Thymus (tissue), 14 donors: ENCODE data around the gene KDM5A. TPM values are rescaled to one million over a fixed set of nuclear protein-coding genes. Genes with fewer than 3 reads are reported as not detected.
"Not testable (repeated sequence)": the region's sequence is repeated elsewhere in the genome, so short reads cannot be mapped to it uniquely, and the experiment has no call there.

ENCODE experiments used
- DNase-seq, 9 donors: peaks; one replicate each; pipeline ENCODE4 v3.0.0-alpha.2; 2013; ENCODE audit warnings: low spot score in 9 of 9, low read depth in 6 of 9, missing footprints in 1 of 9
- H3K27ac ChIP-seq, 2 donors: one replicate each; pipeline ENCODE4 v1.5.1; 2013; ENCODE audit warnings: control low read depth in 1 of 2, low read depth in 1 of 2, low read length in 1 of 2, mild to moderate bottlenecking in 1 of 2, moderate library complexity in 1 of 2
- H3K27me3 ChIP-seq, 2 donors: one replicate each; pipeline ENCODE4 v1.5.1; 2013; ENCODE audit warnings: low read length in 1 of 2; ENCODE audit not compliant: control insufficient read depth in 2 of 2, insufficient read depth in 1 of 2
- H3K36me3 ChIP-seq, 2 donors: one replicate each; pipeline ENCODE4 v1.5.1; 2013; ENCODE audit warnings: low read length in 1 of 2, mild to moderate bottlenecking in 1 of 2, moderate library complexity in 1 of 2; ENCODE audit not compliant: control insufficient read depth in 2 of 2, insufficient read depth in 2 of 2
- H3K4me1 ChIP-seq, 2 donors: one replicate each; pipeline ENCODE4 v1.5.1; 2013; ENCODE audit warnings: low read length in 2 of 2; ENCODE audit not compliant: control insufficient read depth in 2 of 2, insufficient read depth in 2 of 2
- H3K4me3 ChIP-seq, 2 donors: one replicate each; pipeline ENCODE4 v1.5.1; 2013; ENCODE audit warnings: low read length in 2 of 2, control low read depth in 1 of 2, mild to moderate bottlenecking in 1 of 2
- H3K9me3 ChIP-seq, 2 donors: one replicate each; pipeline ENCODE4 v1.5.1; 2013; ENCODE audit warnings: low read length in 1 of 2, mild to moderate bottlenecking in 1 of 2; ENCODE audit not compliant: control insufficient read depth in 2 of 2, insufficient read depth in 1 of 2
- WGBS: extraction: QIAGEN DNeasy Blood & Tissue Kit; methylation state at CpG from one replicate; pipeline ENCODE4 v1.1.7; 2013; 5-methylcytosine and 5-hydroxymethylcytosine counted together
- long read RNA-seq, 10 donors: transcript quantifications; one replicate each; lab custom pipeline, GENCODE V29; 2026
- polyA plus RNA-seq: library from polyadenylated mRNA; stranded (reverse); fragments of 200-250 nt; gene quantifications from one replicate; pipeline ENCODE4 v1.2.3, GENCODE V29; 2013
- total RNA-seq: library from RNA; stranded (reverse); fragments of 120-200 nt; gene quantifications from one replicate; pipeline ENCODE4 v1.2.4, GENCODE V29; 2013
- donor health status: healthy.

KDM5A gene
- total RNA-seq (50.0 TPM), polyA plus RNA-seq (10.6 TPM)
- long read RNA-seq, donor 1: 0 reads
- long read RNA-seq, donor 2: 0 reads
- long read RNA-seq, donor 3, partial matches to known transcripts: 23 of 25 reads
- long read RNA-seq, donor 3, other reads (novel, unspliced or antisense): 0 of 25 reads
- long read RNA-seq, donor 4, partial matches to known transcripts: 0 of 2 reads
- long read RNA-seq, donor 4, other reads (novel, unspliced or antisense): 0 of 2 reads
- long read RNA-seq, donor 5, partial matches to known transcripts: 7 of 8 reads
- long read RNA-seq, donor 5, other reads (novel, unspliced or antisense): 0 of 8 reads
- long read RNA-seq, donor 6, partial matches to known transcripts: 0 of 1 reads
- long read RNA-seq, donor 6, other reads (novel, unspliced or antisense): 0 of 1 reads
- long read RNA-seq, donor 7, partial matches to known transcripts: 0 of 1 reads
- long read RNA-seq, donor 7, other reads (novel, unspliced or antisense): 0 of 1 reads
- long read RNA-seq, donor 8: 0 reads
- long read RNA-seq, donor 9: 0 reads
- long read RNA-seq, donor 10, partial matches to known transcripts: 5 of 5 reads
- long read RNA-seq, donor 10, other reads (novel, unspliced or antisense): 0 of 5 reads

DNA sequence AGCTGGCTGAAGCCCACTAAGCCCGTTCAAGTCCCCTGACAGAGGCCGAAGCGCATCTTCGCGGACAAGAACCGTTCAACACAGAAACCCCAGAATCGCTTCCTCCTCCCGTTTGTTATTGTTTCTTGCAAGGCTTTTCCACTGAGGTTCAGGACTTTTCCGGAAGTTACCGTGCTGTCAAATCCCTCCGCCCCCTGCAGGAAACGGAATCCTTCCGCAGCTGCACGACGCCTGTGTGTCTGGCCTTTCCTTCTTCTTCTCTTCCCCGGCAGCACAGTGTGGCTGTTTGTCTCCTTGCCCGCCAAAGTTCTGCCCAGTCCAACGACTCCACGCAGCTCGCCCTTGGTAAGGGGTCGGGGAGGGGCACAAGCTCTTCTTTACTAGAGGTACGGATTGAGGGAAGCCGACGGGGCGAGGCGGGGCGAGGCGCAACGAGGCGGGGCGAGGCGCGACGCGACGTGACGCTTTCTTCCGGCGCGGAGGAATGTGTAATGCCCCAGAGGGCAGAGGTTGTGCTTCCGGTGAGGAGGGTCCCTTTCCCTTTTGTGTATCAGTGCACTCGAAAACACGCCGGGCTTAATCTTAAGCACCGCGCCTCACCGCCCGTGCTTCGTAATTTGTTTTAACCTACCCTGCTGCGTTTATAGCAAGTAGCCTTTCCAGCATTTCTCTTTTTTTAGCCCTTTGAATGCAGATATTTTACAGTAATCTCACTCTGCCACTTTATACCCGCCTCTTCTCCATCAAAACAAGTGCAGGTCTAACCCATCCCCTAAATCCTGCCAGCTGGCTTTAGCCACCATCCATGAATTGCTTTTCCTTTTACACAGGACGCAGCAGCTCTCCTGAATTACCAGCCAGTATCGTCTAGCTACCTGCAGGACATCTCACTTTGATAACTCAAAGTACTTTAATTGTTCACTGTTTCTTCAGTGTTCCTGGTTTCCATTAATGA, at the start of gene KDM5A:
Gene KDM5A (minus strand): TSS at position 179 of the 955 bp plus-strand sequence. CDS start 229 bp downstream, outside the sequence.
- Histone ChIP-seq H3K4me3 (peak within 1 kb of the TSS; percentile 64 to 71), H3K27me3 (no peaks in the 10 kb centered on the region), H3K36me3 (peaks cover 0 to 5% of the 10 kb centered on the region in 2 donors), H3K27ac (peak within 1 kb of the TSS; percentile 98 to 99), H3K9me3 (no peaks in the 10 kb centered on the region), H3K4me1 (peaks cover 4 to 12% of the 10 kb centered on the region in 2 donors)
- DNase-seq: peak; percentile 87 to 98 (median 93)
- 1% methylated on average over 53 of the region's 53 CpGs for WGBS

DNA sequence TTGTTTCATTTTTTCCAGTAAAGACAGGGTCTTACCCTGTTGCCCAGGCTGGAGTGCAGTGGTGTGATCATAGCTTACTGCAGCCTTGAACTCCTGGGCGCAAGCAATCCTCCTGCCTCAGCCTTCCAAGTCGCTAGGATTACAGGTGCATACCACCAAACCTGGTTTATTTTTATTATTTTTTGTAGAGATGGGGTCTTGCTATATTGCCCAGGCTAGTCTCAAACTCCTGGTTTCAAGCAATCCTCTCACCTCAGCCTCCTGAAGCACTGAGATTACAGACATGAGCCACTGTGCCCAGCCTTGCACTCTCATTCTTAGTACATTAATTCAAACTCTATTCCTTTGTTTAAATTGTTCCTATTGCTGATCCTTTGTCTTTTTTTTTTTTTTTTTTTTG, 46.6 kb upstream of the KDM5A start:
- H3K9me3 ChIP-seq, H3K27ac ChIP-seq, H3K4me3 ChIP-seq, DNase-seq, H3K4me1 ChIP-seq, H3K27me3 ChIP-seq: not testable (repeated sequence)
- 98% methylated on average over 2 of the region's 2 CpGs for WGBS
- peaks cover 33 to 41% of the 10 kb centered on the region in 2 donors for H3K36me3 ChIP-seq

GRCh38 chr12:422526-422925, 33.4 kb upstream of the KDM5A start:
- H3K27me3 ChIP-seq: no peaks in the 10 kb centered on the region
- H3K27ac ChIP-seq: no peak overlapping the region
- H3K4me3 ChIP-seq: no peak overlapping the region
- peaks cover 0 to 4% of the 10 kb centered on the region in 2 donors for H3K9me3 ChIP-seq
- peaks cover 27 to 29% of the 10 kb centered on the region in 2 donors for H3K36me3 ChIP-seq
- over 99% methylated on average over 3 of the region's 3 CpGs for WGBS
- H3K4me1 ChIP-seq: no peaks in the 10 kb centered on the region
- DNase-seq: no peak

- Histone ChIP-seq H3K9me3 (no peaks in the 10 kb centered on the region), H3K27ac (no peak overlapping the region), H3K4me1 (no peaks in the 10 kb centered on the region), H3K4me3 (no peak overlapping the region), H3K27me3 (no peaks in the 10 kb centered on the region), H3K36me3 (peaks cover 33 to 43% of the 10 kb centered on the region in 2 donors)
- WGBS: 96% methylated on average over 6 of the region's 6 CpGs
- no peak for DNase-seq
Observed at GRCh38 chr12:418432-418831, 29.3 kb upstream of the KDM5A start.

DNA sequence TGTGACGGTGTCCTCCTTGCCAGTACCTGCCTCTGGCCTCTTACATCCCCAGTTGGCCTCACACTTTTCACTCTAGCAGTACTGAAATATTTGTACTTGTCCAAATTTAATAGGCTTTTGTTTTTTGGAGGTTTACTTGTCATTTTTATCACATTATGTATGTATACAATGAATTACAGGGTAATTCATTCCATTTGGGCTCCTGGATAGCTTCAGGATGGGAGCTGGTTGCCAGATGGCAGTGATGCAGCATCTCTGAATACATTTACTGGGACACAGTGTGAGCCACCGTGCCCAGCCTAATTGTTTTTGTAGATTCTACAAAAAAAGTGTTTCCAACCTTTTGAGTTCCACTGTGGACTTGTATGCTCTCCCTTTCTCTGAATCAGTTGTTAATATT, 25.7 kb upstream of the KDM5A start:
- no peak for DNase-seq
- Histone ChIP-seq H3K36me3 (peaks cover 41 to 55% of the 10 kb centered on the region in 2 donors), H3K27me3 (no peaks in the 10 kb centered on the region), H3K4me1 (no peaks in the 10 kb centered on the region), H3K4me3 (no peak overlapping the region), H3K9me3 (no peaks in the 10 kb centered on the region), H3K27ac (no peak overlapping the region)
- over 99% methylated on average over 2 of the region's 2 CpGs for WGBS

DNA sequence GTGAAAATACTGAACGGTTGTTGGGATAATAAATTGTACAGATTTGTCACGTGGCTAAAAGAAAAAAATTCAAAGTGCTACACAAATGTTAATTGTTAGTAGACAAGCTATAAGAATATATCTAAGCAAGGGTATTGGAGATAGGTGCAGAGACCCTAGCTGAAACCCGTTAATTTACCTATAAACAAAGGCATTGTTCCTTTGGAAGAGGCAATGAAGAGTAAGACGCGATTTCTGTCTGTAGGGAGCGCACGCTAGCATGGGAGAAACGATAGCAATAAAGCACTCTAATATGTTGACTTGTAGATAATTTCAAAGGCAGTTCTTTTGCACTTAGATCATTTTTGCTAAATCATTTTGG, 12.9 kb upstream of the KDM5A start:
- Histone ChIP-seq H3K4me3 (peak overlapping the region; percentile 62 to 85), H3K9me3 (no peaks in the 10 kb centered on the region), H3K36me3 (peaks cover 0 to 2% of the 10 kb centered on the region in 2 donors), H3K27ac (peak overlapping the region in 1 of 2 donors; percentile 69), H3K4me1 (peaks cover 0 to 10% of the 10 kb centered on the region in 2 donors), H3K27me3 (no peaks in the 10 kb centered on the region)
- under 1% methylated on average over 8 of the region's 8 CpGs for WGBS
- peak in 5 of 9 donors; percentile 10 to 59 (median 21) for DNase-seq

GRCh38 chr12:401235-402028, 12.3 kb upstream of the KDM5A start, which contains the start of gene CCDC77:
Gene CCDC77, plus strand, starts transcription at chr12:401644. Its CDS starts 7,740 bp downstream, at chr12:409384.
- Histone ChIP-seq H3K9me3 (no peaks in the 10 kb centered on the region), H3K4me1 (peaks cover 0 to 10% of the 10 kb centered on the region in 2 donors), H3K4me3 (peak within 1 kb of the TSS; percentile 62 to 85), H3K36me3 (no peaks in the 10 kb centered on the region), H3K27ac (peak within 1 kb of the TSS; percentile 69 to 72), H3K27me3 (no peaks in the 10 kb centered on the region)
- under 1% methylated on average over 45 of the region's 45 CpGs for WGBS
- DNase-seq: peak; percentile 90 to 98 (median 95)

GRCh38 chr12:400828-401227, 11.7 kb upstream of the KDM5A start:
- peak overlapping the region; percentile 62 to 85 for H3K4me3 ChIP-seq
- no peak overlapping the region for H3K27ac ChIP-seq
- WGBS: 76% methylated on average over 8 of the region's 8 CpGs
- DNase-seq: no peak
- no peaks in the 10 kb centered on the region for H3K36me3 ChIP-seq
- peaks cover 0 to 10% of the 10 kb centered on the region in 2 donors for H3K4me1 ChIP-seq
- no peaks in the 10 kb centered on the region for H3K9me3 ChIP-seq
- H3K27me3 ChIP-seq: no peaks in the 10 kb centered on the region
